H1 (cell line): Measurements from ENCODE around the gene ZNF791. TPM values are rescaled to one million over a fixed set of nuclear protein-coding genes. Genes with fewer than 3 reads are reported as not detected.

Source experiments
- PHF8 ChIP-seq: fragments of 200-600 bp; sonication (generic); conservative IDR thresholded peaks from 2 replicates; pipeline ENCODE4 v1.7.1; 2012; ENCODE audit warnings: low read depth, mild to moderate bottlenecking, inconsistent platforms, low read length, moderate library complexity
- TEAD4 ChIP-seq: IDR thresholded peaks from 2 replicates; pipeline ENCODE4 v1.6.1; 2012; ENCODE audit warnings: low read depth, low read length, inconsistent platforms, mixed read lengths
- polyA plus RNA-seq, 7 experiments: library from polyadenylated mRNA; depleted of rRNA in 3 of 7; stranded (reverse) in 5 of 7; unstranded in 2 of 7; fragments of >200 nt in 5 of 7; fragments of 200-250 nt in 2 of 7; gene quantifications; 1 replicate in 5 of 7; 2 replicates in 1 of 7; 4 replicates in 1 of 7; pipeline versions ENCODE4 v1.2.1 to v1.2.3, GENCODE V29; 2011 to 2013; ENCODE audit warnings: missing spikeins in 2 of 7, mixed read lengths in 2 of 7
- total RNA-seq: library from RNA; stranded (reverse); fragmentation: NEBNext Ultra II Directional; extraction: Animal tissue kit (Norgen Biotek cat#: 25700); gene quantifications from 2 replicates; pipeline ENCODE4 v1.2.1, GENCODE V29; 2021

The ZNF791 gene
- total and polyA plus RNA-seq, 2 of the 8 experiments (the other 6 are each of a cell fraction or from before 2014, with no cell fraction given), result 4.1 to 18.6 TPM

DNA sequence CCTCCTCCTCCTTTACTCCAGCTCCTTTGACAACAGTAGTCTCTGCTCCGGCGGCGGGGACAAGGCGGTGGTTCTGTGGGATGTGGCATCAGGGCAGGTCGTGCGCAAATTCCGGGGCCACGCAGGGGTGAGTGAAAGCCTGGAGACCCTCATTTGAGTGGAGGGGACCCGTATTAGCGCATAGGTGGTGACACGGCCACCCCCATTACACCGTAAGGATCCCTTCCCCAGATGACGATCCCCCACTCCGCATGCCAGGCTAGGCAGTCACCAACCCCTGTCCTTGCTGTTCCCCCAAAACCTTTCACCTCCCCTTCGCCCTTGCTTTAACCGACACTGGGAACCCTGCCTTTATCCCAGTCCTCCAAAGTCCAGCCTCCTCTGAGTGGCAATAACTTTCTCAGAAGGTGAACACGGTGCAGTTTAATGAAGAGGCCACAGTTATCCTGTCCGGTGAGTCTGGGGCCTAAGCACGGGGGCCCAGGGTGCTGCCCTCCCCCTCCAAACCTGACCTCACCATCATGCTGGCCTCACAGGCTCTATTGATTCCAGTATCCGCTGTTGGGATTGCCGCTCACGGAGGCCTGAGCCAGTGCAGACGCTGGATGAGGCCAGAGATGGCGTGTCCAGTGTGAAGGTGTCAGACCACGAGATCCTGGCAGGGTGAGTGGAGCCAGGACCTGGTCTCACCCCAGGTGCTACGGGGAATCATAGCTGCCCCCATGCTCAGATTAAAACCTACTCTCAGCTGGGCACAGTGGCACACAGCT, 59.6 kb downstream of the ZNF791 start (continued):
- TF ChIP-seq TEAD4 (no peak), PHF8 (no peak)
- TF ChIP-seq, all 59 proteins: peak for 2
